A673 (cell line): ENCODE results near the gene NMNAT3. TPM values are rescaled to one million over a fixed set of nuclear protein-coding genes. Genes with fewer than 3 reads are reported as not detected.

Experiments
- BruUV-seq: library from RNA; stranded (reverse); fragments of 400-500 nt; replicated peaks from 2 replicates; lab custom pipeline; 2021; lab: Mats Ljungman, UMichigan
- CTCF ChIA-PET: fragments of 300-600 bp; sonication (Branson Sonifier 250); formaldehyde crosslinking; loops from one replicate; lab custom pipeline; 2022; ENCODE audit warnings: antibody characterized with exemption; lab: Charles Lee
- POLR2A ChIA-PET: fragments of 300-600 bp; sonication (Branson Sonifier 250); formaldehyde crosslinking; loops from one replicate; lab custom pipeline; 2022; ENCODE audit warnings: antibody characterized with exemption; ENCODE audit not compliant: low non-redundant PET; lab: Charles Lee
- DNase-seq: peaks from one replicate; pipeline ENCODE4 v3.0.0-alpha.2; 2015; ENCODE audit warnings: low spot score
- H3K27ac ChIP-seq: fragments of 200-600 bp; sonication (generic); 2 replicates; pipeline ENCODE4 v1.5.1; 2016; ENCODE audit warnings: mixed run types, low read depth, mild to moderate bottlenecking, mixed read lengths, antibody characterized with exemption, low read length; ENCODE audit not compliant: poor library complexity, severe bottlenecking
- H3K27me3 ChIP-seq: fragments of 200-600 bp; sonication (generic); replicated peaks from 2 replicates; pipeline ENCODE4 v1.6.1; 2017; ENCODE audit warnings: mixed run types, low read depth, mild to moderate bottlenecking, mixed read lengths, antibody characterized with exemption, low read length; ENCODE audit not compliant: insufficient read depth, poor library complexity
- H3K36me3 ChIP-seq: fragments of 200-600 bp; sonication (generic); 2 replicates; pipeline ENCODE4 v1.6.1; 2016; ENCODE audit warnings: mixed run types, mild to moderate bottlenecking, mixed read lengths, antibody characterized with exemption, low read length; ENCODE audit not compliant: insufficient read depth, poor library complexity, severe bottlenecking
- H3K4me1 ChIP-seq: fragments of 200-600 bp; sonication (generic); 2 replicates; pipeline ENCODE4 v1.6.1; 2017; ENCODE audit warnings: mixed run types, mild to moderate bottlenecking, mixed read lengths, antibody characterized with exemption, low read length; ENCODE audit not compliant: insufficient read depth, poor library complexity, severe bottlenecking
- H3K4me3 ChIP-seq: fragments of 200-600 bp; sonication (generic); 2 replicates; pipeline ENCODE4 v1.5.1; 2016; ENCODE audit warnings: low read depth, mixed run types, mild to moderate bottlenecking, mixed read lengths, low read length; ENCODE audit not compliant: poor library complexity, severe bottlenecking
- H3K9me3 ChIP-seq: fragments of 200-600 bp; sonication (generic); 2 replicates; pipeline ENCODE4 v1.6.1; 2016; ENCODE audit warnings: mixed run types, low read depth, mild to moderate bottlenecking, mixed read lengths, antibody characterized with exemption, low read length; ENCODE audit not compliant: poor library complexity, severe bottlenecking
- CTCF ChIP-seq: fragments of 300-800, 200-600 bp; sonication (generic); conservative IDR thresholded peaks from 2 replicates; pipeline ENCODE4 v1.5.1; 2017; ENCODE audit warnings: low read depth, mild to moderate bottlenecking, antibody characterized with exemption, low read length, moderate library complexity, mixed read lengths
- EZH2 ChIP-seq: fragments of 200-600 bp; sonication (generic); IDR thresholded peaks from 2 replicates; pipeline ENCODE4 v1.6.1; 2017; ENCODE audit warnings: borderline replicate concordance, low read depth, mild to moderate bottlenecking, mixed read lengths, antibody characterized with exemption, low read length; ENCODE audit not compliant: poor library complexity, severe bottlenecking
- intact Hi-C: fragments of 100-400 bp; cut with micrococcal nuclease; formaldehyde crosslinking; loops from one replicate; pipeline ENCODE4 v1.10.0; 2022; ENCODE audit not compliant: unreplicated experiment
- total RNA-seq: library from RNA; stranded (reverse); gene quantifications from 2 replicates; pipeline ENCODE4 v1.2.3, GENCODE V29; 2021

Gene NMNAT3
- total RNA-seq, 1 experiment from 2014 or later: 1.9 TPM

GRCh38 chr3:139668332-139668731 is 9.4 kb downstream of the NMNAT3 start:
- BruUV-seq: no TSS peak
- intact Hi-C loops: no loop called here
- no peaks in the 10 kb centered on the region for H3K4me1 ChIP-seq
- TF ChIP-seq EZH2 (no peak), CTCF (no peak)
- H3K4me3 ChIP-seq: no peak overlapping the region
- ChIA-PET POLR2A (interaction anchor here (0.6 kb wide), 1 partner anchor 12 kb away, joined by 3 read pairs; no protein-coding TSS in a partner anchor), CTCF (no interaction called here)
- no peaks in the 10 kb centered on the region for H3K9me3 ChIP-seq
- no peaks in the 10 kb centered on the region for H3K36me3 ChIP-seq
- H3K27me3 ChIP-seq: no peaks in the 10 kb centered on the region
- no peak overlapping the region for H3K27ac ChIP-seq
- DNase-seq: no peak

GRCh38 chr3:139664958-139665357 is 12.8 kb downstream of the NMNAT3 start:
- H3K4me3 ChIP-seq: no peak overlapping the region
- H3K4me1 ChIP-seq: no peaks in the 10 kb centered on the region
- no peak overlapping the region for H3K27ac ChIP-seq
- no peak for TF ChIP-seq EZH2
- no peak for TF ChIP-seq CTCF
- ChIA-PET CTCF (no interaction called here), POLR2A (no interaction called here)
- intact Hi-C loops: no loop called here
- BruUV-seq: no TSS peak
- no peaks in the 10 kb centered on the region for H3K36me3 ChIP-seq
- H3K27me3 ChIP-seq: no peaks in the 10 kb centered on the region
- no peaks in the 10 kb centered on the region for H3K9me3 ChIP-seq
- DNase-seq: no peak

GRCh38 chr3:139660269-139660668 is 17.5 kb downstream of the NMNAT3 start:
- POLR2A ChIA-PET: no interaction called here
- H3K4me1 ChIP-seq: no peaks in the 10 kb centered on the region
- no peak overlapping the region for H3K4me3 ChIP-seq
- CTCF ChIA-PET: no interaction called here
- H3K36me3 ChIP-seq: no peaks in the 10 kb centered on the region
- BruUV-seq: no TSS peak
- H3K9me3 ChIP-seq: no peaks in the 10 kb centered on the region
- H3K27ac ChIP-seq: no peak overlapping the region
- intact Hi-C loops: no loop called here
- no peak for TF ChIP-seq EZH2
- TF ChIP-seq CTCF: no peak
- no peaks in the 10 kb centered on the region for H3K27me3 ChIP-seq
- no peak for DNase-seq
